NCI-H1048 (cell line): ENCODE data around the gene IRF2BP1.
A peak's percentile ranks its signal among the peaks of the same experiment; 100 is the strongest.
"Not testable (repeated sequence)": the region's sequence is repeated elsewhere in the genome, so short reads cannot be mapped to it uniquely, and the experiment has no call there.

Source experiments
- DNase-seq: peaks from one replicate; lab custom pipeline; 2025; lab: John Stamatoyannopoulos, UW

IRF2BP1 gene

GRCh38 chr19:45901912-45902650, 16.1 kb upstream of the IRF2BP1 start, which contains the start of gene MYPOP:
Gene MYPOP, minus strand, starts transcription at chr19:45902613. Its CDS starts 840 bp downstream, at chr19:45901773.
- DNase-seq, result no peak

- DNase-seq, result no peak
These were observed 15.5 kb upstream of the IRF2BP1 start for GRCh38 chr19:45901432-45901911.

DNA sequence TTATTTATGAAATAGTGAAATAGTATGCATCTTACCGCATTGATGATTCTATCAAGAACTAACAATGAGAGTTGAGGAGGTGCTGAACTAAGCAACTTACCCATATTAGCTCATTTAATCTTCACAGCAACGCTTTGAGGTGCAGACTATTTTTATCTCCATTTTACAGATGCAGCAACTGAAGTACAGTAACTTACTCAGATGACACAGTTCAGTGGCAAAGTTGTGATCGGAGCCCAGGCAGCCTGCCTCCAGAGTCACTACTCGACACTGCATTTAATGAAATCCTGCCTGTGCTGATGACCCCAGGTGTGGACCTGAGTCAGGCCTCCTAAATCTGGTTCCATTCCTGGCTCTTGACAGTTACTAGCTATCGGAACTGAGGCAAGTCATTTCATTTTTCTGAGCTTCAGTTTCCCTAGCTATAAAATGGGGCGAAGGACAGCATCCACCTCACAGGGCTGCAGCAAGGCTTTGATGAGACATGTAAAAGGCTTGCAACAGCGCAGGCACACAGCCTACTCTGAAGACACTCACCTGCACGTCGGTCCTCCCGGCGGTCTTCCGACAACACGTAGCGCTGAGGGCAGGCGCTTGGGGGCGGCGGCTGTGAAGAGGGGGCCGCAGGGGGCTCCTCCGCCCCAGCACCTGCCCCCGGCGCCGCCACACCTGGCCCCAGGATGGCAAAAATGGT, 14.9 kb upstream of the IRF2BP1 start:
- no peak for DNase-seq

GRCh38 chr19:45899919-45900589, 14.1 kb upstream of the IRF2BP1 start:
- DNase-seq, result no peak

DNA sequence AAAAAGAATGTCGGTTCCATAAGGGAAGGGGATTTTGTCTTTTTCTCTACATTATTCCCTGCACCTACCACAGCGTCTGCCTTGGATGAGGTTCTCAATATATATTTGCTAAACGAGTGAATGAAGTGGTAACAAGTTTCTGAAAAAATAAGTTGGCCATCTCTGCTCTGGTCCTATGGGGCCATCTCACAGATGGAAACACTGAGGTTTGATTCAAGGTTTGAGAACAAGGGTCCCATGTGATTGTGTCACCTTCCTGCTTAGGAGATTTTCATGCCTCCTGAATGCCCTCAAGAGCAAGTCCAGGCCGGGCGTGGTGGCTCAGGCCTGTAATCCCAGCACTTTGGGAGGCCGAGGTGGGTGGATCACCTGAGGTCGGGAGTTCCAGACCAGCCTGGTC, 13.3 kb upstream of the IRF2BP1 start:
- DNase-seq, result no peak

GRCh38 chr19:45897261-45897812, 11.4 kb upstream of the IRF2BP1 start:
- DNase-seq, result no peak

DNA sequence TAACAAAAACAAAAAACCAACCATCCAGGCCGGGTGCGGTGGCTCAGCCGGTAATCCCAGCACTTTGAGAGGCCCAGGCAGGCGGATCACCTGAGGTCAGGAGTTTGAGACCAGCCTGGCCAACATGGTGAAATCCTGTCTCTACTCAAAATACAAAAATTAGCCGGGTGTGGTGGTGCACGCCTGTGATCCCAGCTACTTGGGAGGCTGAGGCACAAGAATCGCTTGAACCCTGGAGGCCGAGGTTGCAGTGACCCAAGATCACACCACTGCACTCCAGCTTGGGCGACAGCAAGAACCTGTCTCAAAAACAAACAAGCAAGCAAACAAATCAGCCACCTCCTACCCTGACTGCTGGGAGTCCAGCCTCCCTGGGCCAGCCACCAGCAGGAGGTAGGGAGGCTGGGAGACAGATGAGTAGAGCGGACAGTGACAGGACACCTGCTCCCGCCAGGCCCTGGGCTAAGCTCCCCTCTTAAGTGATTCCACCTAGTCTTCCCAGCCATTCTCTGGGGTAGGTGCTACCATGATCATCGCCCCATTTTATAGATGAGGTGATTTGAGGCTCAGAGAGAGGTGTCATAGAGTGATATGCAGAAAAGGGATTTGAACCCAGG, 10.2 kb upstream of the IRF2BP1 start:
- not testable (repeated sequence) for DNase-seq

DNA sequence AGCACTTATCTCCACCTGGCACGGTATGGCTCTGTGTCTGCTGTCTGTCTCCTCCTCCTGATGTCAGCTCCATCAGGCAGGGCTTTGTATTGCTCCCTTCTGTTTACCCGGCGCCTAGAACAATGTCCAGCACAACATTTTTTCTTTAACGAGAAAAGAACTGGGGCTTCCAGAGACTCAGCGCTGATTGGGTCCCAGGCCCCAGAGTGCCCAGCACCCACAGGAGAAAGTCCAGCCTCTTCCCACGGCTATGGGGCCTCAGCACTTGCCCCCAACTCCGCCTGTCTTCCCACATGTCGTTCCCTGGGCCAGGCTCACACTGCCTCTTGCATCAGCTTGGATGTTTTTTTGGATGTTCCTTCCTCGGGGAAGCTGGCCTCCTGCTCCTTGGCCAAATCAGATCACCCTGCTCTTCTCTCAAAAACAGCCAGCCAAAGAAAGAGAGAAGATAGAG, 9.6 kb upstream of the IRF2BP1 start:
- DNase-seq, result no peak

- no peak for DNase-seq
These were observed 4.9 kb upstream of the IRF2BP1 start for GRCh38 chr19:45890877-45891276.

- no peak for DNase-seq
These were observed 3.4 kb upstream of the IRF2BP1 start for GRCh38 chr19:45889210-45889885.

- DNase-seq, result no peak
These were observed 1.3 kb upstream of the IRF2BP1 start for GRCh38 chr19:45887200-45887710.

DNA sequence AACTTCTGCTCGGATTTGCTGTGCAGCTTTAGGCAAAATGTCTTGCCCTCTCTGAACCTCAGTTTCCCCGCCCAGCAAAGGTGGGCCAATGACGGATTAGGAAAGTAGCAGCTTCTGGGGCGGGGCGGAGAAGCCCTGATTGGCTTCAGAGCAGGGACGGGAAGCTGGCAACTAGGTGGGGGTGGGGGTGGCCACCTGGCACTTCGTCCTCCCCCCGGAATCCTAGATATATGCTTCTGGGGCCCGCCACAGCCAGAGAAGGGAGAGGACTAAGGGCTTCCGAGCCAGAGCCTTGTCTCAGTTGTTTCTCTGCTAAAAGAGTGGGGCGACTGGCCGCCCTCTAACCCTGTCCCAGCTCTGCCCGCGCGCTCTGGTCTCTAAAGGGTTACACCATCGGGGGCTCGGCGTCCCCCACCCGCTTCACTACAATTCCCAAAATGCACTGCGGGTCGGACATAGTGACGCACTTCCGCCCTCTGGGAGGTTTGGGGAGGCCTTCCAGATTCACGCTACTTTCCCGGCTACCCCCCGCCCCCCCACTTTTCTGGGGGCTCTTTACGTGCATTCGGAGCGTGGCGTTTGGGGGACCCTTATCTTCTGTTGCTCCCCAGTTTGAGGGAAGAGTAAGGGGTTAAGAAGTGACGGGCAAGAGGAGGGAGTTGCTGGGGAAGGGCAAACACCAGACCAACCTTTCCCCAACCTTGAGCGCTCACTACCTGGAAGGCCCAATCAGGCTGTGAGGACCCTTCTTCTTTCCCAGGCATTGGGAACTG, 672 bp upstream of the IRF2BP1 start:
- peak; percentile 65 for DNase-seq

DNA sequence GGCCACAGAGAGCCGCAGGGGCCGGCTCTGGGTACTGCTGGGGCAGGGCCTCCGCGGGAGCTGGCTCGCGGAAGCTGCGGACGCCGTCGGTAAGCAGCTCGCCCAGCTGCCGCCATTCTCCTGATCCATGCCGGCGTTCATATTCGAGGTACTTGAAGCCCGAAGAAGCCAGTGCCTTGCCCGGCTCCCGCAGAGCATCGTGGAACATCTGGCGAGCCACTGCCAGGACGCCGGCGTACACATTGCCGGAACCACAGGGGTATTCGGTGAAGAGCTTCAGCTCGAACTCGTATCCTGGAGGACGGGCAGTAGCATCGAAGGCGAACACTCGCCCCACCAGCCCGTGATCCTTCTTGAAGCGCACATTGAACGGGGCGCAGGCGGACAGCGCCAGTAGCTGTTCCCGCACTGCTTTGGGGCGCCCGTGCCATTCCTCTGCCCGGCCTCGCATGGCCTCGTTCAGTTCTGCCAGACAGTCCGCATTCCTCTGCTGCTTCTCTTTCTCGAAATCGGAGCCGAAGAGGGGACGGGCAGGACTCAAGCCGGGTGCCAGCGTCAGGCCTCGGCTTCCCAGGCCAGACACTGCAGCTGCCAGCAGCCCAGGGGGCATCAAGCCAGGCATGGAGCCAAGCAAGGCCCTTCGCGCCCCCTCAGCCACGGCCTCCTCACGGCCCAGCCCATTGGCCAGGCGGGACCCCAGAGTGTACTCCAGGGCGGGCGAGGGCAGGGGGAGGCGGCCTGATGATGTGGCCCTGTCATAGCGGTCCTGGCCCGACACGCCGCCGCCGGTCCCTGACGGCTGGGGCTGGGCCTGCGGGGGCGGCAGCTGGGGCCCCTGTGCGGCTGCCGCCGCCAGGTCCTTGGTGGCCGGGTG, 1.0 kb downstream of the IRF2BP1 start:
- DNase-seq, result no peak

DNA sequence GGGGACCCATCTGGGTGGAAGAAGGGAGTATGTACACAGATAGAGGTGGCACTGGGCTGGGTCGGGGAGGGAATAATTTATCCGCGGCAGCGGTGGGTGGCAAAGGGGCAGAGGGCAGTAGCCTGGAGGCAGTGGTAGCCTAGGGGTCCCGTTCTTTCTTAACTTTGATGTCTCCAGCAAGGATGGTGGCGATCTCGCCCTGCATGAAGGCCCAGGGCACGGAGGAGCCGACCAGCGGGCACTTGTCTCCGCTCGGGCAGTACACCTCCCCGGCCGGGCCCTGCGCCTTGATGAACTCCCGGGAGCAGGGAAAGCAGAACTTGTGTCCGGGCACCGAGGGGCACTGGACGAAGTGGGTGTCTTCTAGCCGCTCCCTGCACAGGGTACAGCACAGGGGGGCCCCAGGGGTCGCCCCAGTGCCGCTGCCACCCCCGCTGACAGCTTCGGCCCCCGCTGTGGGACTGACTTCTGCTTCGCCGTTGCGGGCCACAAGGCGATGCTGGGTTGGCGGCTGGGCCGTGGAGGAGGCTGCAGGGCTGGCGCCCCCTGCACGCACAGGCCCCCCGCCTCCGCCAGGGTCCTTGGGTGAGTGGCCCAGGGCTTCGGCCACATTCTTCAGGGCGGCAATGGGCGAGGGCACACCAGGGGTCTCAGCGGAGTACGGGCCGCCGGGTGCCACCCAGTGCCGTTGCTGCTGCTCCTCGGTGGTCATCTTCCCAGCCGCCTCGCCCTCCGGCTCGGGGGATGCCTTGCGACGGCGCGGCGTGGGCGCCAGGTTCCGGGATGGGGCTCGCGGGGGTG, 1.9 kb downstream of the IRF2BP1 start:
- no peak for DNase-seq

GRCh38 chr19:45883586-45883880, 2.4 kb downstream of the IRF2BP1 start:
- no peak for DNase-seq

DNA sequence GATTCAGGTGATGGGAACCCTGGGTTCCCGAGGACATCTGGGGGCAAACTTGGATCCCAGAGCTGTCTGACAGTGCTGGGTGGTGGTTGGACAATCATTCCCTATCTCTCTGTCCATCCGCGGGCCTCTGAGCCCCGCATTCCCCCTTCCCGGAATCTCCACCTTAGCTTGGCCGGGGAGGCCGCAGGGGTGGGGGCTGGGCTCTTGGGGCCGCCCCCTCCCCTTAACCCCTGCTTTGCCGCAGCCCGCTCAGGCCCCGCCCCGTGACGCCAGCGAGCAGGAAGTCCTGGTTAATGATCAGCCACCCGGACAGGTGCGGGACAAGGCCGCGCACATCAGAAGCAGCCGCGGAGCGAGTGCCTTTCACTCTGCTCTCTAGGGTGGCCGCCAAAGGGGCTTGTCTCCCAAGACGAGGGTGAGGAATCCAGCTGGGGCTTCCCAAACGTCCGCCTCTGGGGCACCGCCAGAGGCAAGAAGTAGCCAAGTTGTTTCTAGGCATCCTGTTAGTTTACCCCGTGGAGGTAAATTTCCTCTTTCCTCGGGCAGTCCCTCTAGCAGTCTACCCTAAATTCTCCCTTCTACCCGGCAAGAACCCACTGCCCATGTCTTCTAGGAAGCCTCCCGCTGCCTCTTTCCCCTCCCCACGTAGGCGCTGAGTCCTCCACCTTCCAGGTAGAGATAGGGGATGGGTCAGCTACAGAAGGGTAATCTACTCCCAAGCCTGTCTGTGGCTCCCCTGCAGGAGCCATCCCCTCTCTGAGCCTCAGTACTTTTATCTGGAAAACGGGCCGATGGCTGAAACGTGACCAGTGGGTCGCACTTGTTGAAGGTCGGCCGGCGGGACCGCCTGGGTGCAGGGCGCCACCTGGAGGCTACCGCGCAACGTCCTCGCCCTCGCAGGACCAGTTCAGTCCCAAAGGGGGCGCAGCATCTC, 3.0 kb downstream of the IRF2BP1 start:
- DNase-seq, result peak; percentile 39

DNA sequence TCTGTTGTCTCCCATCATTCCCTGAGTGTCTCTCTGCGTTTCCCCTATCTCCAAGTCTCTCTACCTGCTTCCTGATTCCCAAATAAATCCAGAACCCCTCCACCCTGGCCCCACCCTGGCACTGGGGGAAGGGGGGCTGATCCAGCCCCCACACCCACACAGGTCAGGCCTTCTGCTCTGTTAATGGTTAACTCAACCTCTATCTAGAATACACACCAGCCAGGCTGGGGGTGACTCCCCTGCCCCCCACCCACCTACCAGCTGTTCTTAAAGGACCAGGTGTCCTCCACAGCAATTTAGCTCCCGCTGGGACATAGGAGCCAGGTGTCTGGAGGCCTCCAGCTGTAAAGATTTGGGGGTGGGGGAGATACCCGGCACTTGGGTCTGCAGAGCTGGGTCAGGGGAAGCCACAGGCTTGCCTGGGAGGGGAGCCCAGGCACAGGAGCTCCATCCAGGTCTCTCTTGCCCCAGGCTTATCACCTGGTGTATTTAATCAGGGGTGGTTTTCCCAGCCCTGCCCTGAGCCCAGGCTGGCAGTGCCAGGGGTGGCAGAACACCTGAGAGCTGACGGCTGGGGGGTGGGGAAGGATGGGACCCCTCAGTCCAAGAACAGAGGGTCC, 3.9 kb downstream of the IRF2BP1 start:
- no peak for DNase-seq
